Cardiac muscle cell (in vitro differentiated cells and primary cell): Measurements from ENCODE around the gene CGB8. TPM values are rescaled to one million over a fixed set of nuclear protein-coding genes. Genes with fewer than 3 reads are reported as not detected.
A peak's percentile ranks its signal among the peaks of the same experiment; 100 is the strongest.
"Not testable (repeated sequence)": the region's sequence is repeated elsewhere in the genome, so short reads cannot be mapped to it uniquely, and the experiment has no call there.

Source experiments
- DNase-seq, 2 donors: peaks; one replicate each; pipeline versions ENCODE4 v3.0.0 to v3.0.0-alpha.2; 2010 to 2017; ENCODE audit warnings: low read depth in 1 of 2, low spot score in 1 of 2
- H3K27ac ChIP-seq: fragments of 200-600 bp; sonication (generic); 2 replicates; pipeline ENCODE4 v1.5.1; 2016
- H3K27me3 ChIP-seq: fragments of 200-600 bp; sonication (generic); 2 replicates; pipeline ENCODE4 v1.6.0; 2016; ENCODE audit warnings: control low read depth
- H3K36me3 ChIP-seq: fragments of 200-600 bp; sonication (generic); 2 replicates; pipeline ENCODE4 v1.5.1; 2016; ENCODE audit warnings: control low read depth
- H3K4me1 ChIP-seq: fragments of 200-600 bp; sonication (generic); 2 replicates; pipeline ENCODE4 v1.8.1; 2017; ENCODE audit warnings: low read depth, mild to moderate bottlenecking, mixed run types
- H3K4me3 ChIP-seq: fragments of 200-600 bp; sonication (generic); 2 replicates; pipeline ENCODE4 v1.5.1; 2016; ENCODE audit warnings: mild to moderate bottlenecking
- H3K9me3 ChIP-seq: fragments of 200-600 bp; sonication (generic); 2 replicates; pipeline ENCODE4 v1.5.1; 2017; ENCODE audit warnings: low read depth, mild to moderate bottlenecking, control low read depth
- CTCF ChIP-seq: IDR thresholded peaks from 2 replicates; pipeline ENCODE4 v1.5.1; 2012; ENCODE audit warnings: low read depth, mild to moderate bottlenecking, low read length
- polyA plus RNA-seq: library from polyadenylated mRNA; unstranded; fragments of >200 nt; fragmentation: Nextera tagmentation; extraction: Ambion mirVana; gene quantifications from 2 replicates; pipeline ENCODE4 v1.2.1, GENCODE V29; 2016
- total RNA-seq: library from RNA; depleted of rRNA; stranded (reverse); fragments of >200 nt; gene quantifications from 2 replicates; pipeline ENCODE4 v1.2.3, GENCODE V29; 2016

Gene CGB8
- total and polyA plus RNA-seq, 2 experiments from 2014 or later: not detected

- H3K27me3 ChIP-seq: no peaks in the 10 kb centered on the region
- no peak overlapping the region for H3K4me3 ChIP-seq
- H3K4me1 ChIP-seq: no peaks in the 10 kb centered on the region
- H3K27ac ChIP-seq: no peak overlapping the region
- TF ChIP-seq CTCF: no peak
- no peaks in the 10 kb centered on the region for H3K9me3 ChIP-seq
- no peaks in the 10 kb centered on the region for H3K36me3 ChIP-seq
- peak in 1 of 2 donors; percentile 25 for DNase-seq
Measured at GRCh38 chr19:49020931-49021895, 27.7 kb downstream of the CGB8 start.

GRCh38 chr19:49020342-49020741 is 28.6 kb downstream of the CGB8 start:
- no peak for TF ChIP-seq CTCF
- no peak for DNase-seq
- Histone ChIP-seq H3K4me1 (no peaks in the 10 kb centered on the region), H3K9me3 (no peaks in the 10 kb centered on the region), H3K36me3 (peaks cover 3% of the 10 kb centered on the region), H3K4me3 (no peak overlapping the region), H3K27ac (no peak overlapping the region), H3K27me3 (no peaks in the 10 kb centered on the region)

- H3K9me3 ChIP-seq: no peaks in the 10 kb centered on the region
- H3K4me1 ChIP-seq: no peaks in the 10 kb centered on the region
- DNase-seq: peak; percentile 50 to 81
- H3K36me3 ChIP-seq: peaks cover 7% of the 10 kb centered on the region
- peak overlapping the region; percentile 13 for H3K4me3 ChIP-seq
- TF ChIP-seq CTCF: no peak
- H3K27ac ChIP-seq: no peak overlapping the region
- H3K27me3 ChIP-seq: no peaks in the 10 kb centered on the region
Measured at GRCh38 chr19:49019242-49019932, 29.5 kb downstream of the CGB8 start.

- DNase-seq, H3K36me3 ChIP-seq, H3K27ac ChIP-seq, H3K4me3 ChIP-seq, H3K9me3 ChIP-seq, H3K27me3 ChIP-seq, H3K4me1 ChIP-seq: not testable (repeated sequence)
Measured at GRCh38 chr19:49018388-49019241, 30.3 kb downstream of the CGB8 start.

GRCh38 chr19:49017666-49018351 is 31.1 kb downstream of the CGB8 start:
- Histone ChIP-seq H3K4me1 (no peaks in the 10 kb centered on the region), H3K9me3 (no peaks in the 10 kb centered on the region), H3K36me3 (peaks cover 8% of the 10 kb centered on the region), H3K4me3 (peak overlapping the region; percentile 10), H3K27ac (no peak overlapping the region), H3K27me3 (no peaks in the 10 kb centered on the region)
- peak; percentile 56 for TF ChIP-seq CTCF
- DNase-seq: peak; percentile 68 to 71
